CD4-positive, alpha-beta T cell treated with Interleukin-6 for 4 hours (primary cell): ENCODE results near the gene FHIP2A.

ENCODE experiments used
- DNase-seq: peaks from one replicate; pipeline ENCODE4 v3.0.0-alpha.2; 2020; ENCODE audit warnings: mixed read lengths

The FHIP2A gene

GRCh38 chr10:114857922-114858629, 36.5 kb downstream of the FHIP2A start:
- DNase-seq: no peak

- no peak for DNase-seq
Measured at GRCh38 chr10:114859222-114859621, 37.6 kb downstream of the FHIP2A start.

- DNase-seq: no peak
Measured at GRCh38 chr10:114862456-114862855, 40.9 kb downstream of the FHIP2A start.

GRCh38 chr10:114867365-114867764, 45.8 kb downstream of the FHIP2A start:
- DNase-seq: no peak

GRCh38 chr10:114868870-114869519, 47.4 kb downstream of the FHIP2A start:
- no peak for DNase-seq

GRCh38 chr10:114869520-114869892, 47.9 kb downstream of the FHIP2A start:
- DNase-seq: no peak

- no peak for DNase-seq
Measured at GRCh38 chr10:114870486-114870885, 48.9 kb downstream of the FHIP2A start.

- DNase-seq: no peak
Measured at GRCh38 chr10:114871379-114871778, 49.8 kb downstream of the FHIP2A start.
